Right ventricle myocardium superior (tissue), 1 donor: ENCODE data around the gene LRPPRC. TPM values are rescaled to one million over a fixed set of nuclear protein-coding genes. Genes with fewer than 3 reads are reported as not detected.

Experiments
- ATAC-seq: fragments of 200-7000 bp; cut with Tn5 transposase; one replicate; pipeline ENCODE4 v1.9.1; 2020; ENCODE audit warnings: mild to moderate bottlenecking; ENCODE audit not compliant: poor library complexity
- DNase-seq: peaks from one replicate; pipeline ENCODE4 v3.0.0-alpha.2; 2020
- intact Hi-C: fragments of 100-400 bp; cut with DNase I; formaldehyde crosslinking; loops from one replicate; pipeline ENCODE4 v1.11.2; 2022
- total RNA-seq: library from RNA; stranded (reverse); fragmentation: NEBNext Ultra II Directional; extraction: Animal tissue kit (Norgen Biotek cat#: 25700); gene quantifications from one replicate; pipeline ENCODE4 v1.2.1, GENCODE V29; 2021
- donor health status: DM: no; HTN: yes; CAD: no; lungs with severe emphysema.

LRPPRC gene
- total RNA-seq, 1 donor from 2014 or later: 90.3 TPM

GRCh38 chr2:43841949-43842865 lies 153.6 kb downstream of the LRPPRC start:
- intact Hi-C loops: no loop called here
- DNase-seq (no peak), ATAC-seq (no peak)

- intact Hi-C loops: no loop called here
- DNase-seq (no peak), ATAC-seq (no peak)
Measured at GRCh38 chr2:43840965-43841364, 154.8 kb downstream of the LRPPRC start.

GRCh38 chr2:43839776-43840564 lies 155.8 kb downstream of the LRPPRC start:
- no peak for ATAC-seq
- intact Hi-C loops: no loop called here
- no peak for DNase-seq

- intact Hi-C loops: no loop called here
- DNase-seq (no peak), ATAC-seq (peak; percentile 27)
Measured at GRCh38 chr2:43838560-43839267, 157.1 kb downstream of the LRPPRC start, which contains the start of the genes ABCG5 and ABCG8. TSS of gene ABCG5 (minus strand) at chr2:43838839. CDS start at chr2:43838679, 160 bp downstream. TSS of gene ABCG8 (plus strand) at chr2:43838971. CDS start at chr2:43839054, 83 bp downstream.

- intact Hi-C loops: no loop called here
- no peak for DNase-seq
- no peak for ATAC-seq
Measured at GRCh38 chr2:43837831-43838559, 157.8 kb downstream of the LRPPRC start.

- no peak for DNase-seq
- intact Hi-C loops: no loop called here
- ATAC-seq: no peak
Measured at GRCh38 chr2:43837033-43837432, 158.8 kb downstream of the LRPPRC start.

Other genes with a start within 250 kb of the LRPPRC start
- gene DYNC2LI1, start 221.9 kb downstream of the LRPPRC start, total RNA-seq: 5.4 TPM
- not detected for gene ABCG5, start 157.2 kb downstream of the LRPPRC start, total RNA-seq
- 0.11 TPM for gene ABCG8, start 157.0 kb downstream of the LRPPRC start, total RNA-seq
- 54.8 TPM for gene PPM1B, start 172.9 kb upstream of the LRPPRC start, total RNA-seq